K562 (cell line): Measurements from ENCODE around the gene KIF5C. TPM values are rescaled to one million over a fixed set of nuclear protein-coding genes. Genes with fewer than 3 reads are reported as not detected.

ENCODE experiments used
- DNMT1 ChIP-seq: fragments of 450-650 bp; IDR thresholded peaks from 2 replicates; pipeline ENCODE4 v1.6.1; 2016; ENCODE audit warnings: antibody characterized with exemption, mild to moderate bottlenecking
- GABPB1 ChIP-seq: sonication (generic); formaldehyde crosslinking; IDR thresholded peaks from 2 replicates; pipeline ENCODE4 v1.8.0; 2022; ENCODE audit warnings: mild to moderate bottlenecking, missing genetic modification reagents
- SMARCB1 ChIP-seq: IDR thresholded peaks from 2 replicates; pipeline ENCODE4 v1.6.1; 2011; ENCODE audit warnings: improper control_type of control experiment, low read depth; ENCODE audit not compliant: insufficient read length
- ZNF224 ChIP-seq: sonication (generic); formaldehyde crosslinking; IDR thresholded peaks from 2 replicates; pipeline ENCODE4 v1.8.0; 2022; ENCODE audit warnings: mild to moderate bottlenecking, missing genetic modification reagents
- ZNF778 ChIP-seq: fragments of 450-650 bp; formaldehyde crosslinking; IDR thresholded peaks from 2 replicates; pipeline ENCODE4 v1.4.0; 2020; ENCODE audit warnings: mild to moderate bottlenecking, moderate library complexity
- polyA plus RNA-seq, 8 experiments: library from polyadenylated mRNA; depleted of rRNA in 4 of 8; stranded (reverse) in 5 of 8; unstranded in 3 of 8; fragments of >200 nt; fragmentation: Nextera tagmentation in 2 of 8; fragmentation: Illumina TruSeq in 1 of 8; extraction: Ambion mirVana in 2 of 8; extraction: Trizol in 1 of 8; gene quantifications; 2 replicates each; pipeline versions ENCODE4 v1.2.1 to v1.2.3, GENCODE V29; 2011 to 2014; ENCODE audit warnings: inconsistent platforms in 1 of 8, missing spikeins in 1 of 8
- total RNA-seq, 7 experiments: library from RNA; depleted of rRNA in 6 of 7; stranded (reverse); fragments of >200 nt in 6 of 7; fragmentation: Illumina TruSeq in 2 of 7; extraction: Trizol in 2 of 7; gene quantifications; 2 replicates each; pipeline versions ENCODE4 v1.2.1 to v1.2.3, GENCODE V29; 2011 to 2021; ENCODE audit warnings: low replicate concordance in 1 of 7
- TF ChIP-seq, protein P1 (sequence below): sonication (generic); formaldehyde crosslinking; IDR thresholded peaks from 2 replicates; pipeline ENCODE4 v1.8.1; 2023; ENCODE audit warnings: missing genetic modification reagents, mild to moderate bottlenecking, borderline replicate concordance

The KIF5C gene
- total and polyA plus RNA-seq, 9 of the 15 experiments (the other 6 are each of a cell fraction or from before 2014, with no cell fraction given), result 0.01 to 0.09 (median 0.01) TPM; not detected in 6

DNA sequence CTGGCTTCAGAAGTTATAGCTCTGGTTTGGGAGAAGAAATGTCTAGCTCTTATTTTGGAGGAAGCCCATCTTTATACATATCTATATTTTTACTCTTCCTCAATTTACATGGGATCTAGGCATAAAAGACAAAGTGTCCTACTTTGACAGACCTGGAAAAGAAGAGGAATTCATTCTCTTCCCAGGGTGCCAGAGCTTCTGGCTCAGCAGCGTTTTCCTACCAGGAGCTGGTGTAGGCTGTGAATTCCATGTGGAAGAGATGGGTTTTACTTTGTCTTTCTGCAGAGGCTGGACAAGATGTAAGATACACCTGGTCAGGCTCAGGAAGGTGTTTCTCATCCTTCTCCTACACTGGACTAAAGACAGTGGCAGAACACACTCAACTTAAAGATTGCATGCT, 113.3 kb downstream of the KIF5C start (continued):
- TF ChIP-seq ZNF224 (no peak), ZNF778 (CRISPR knock-in tag) (no peak), DNMT1 (no peak), GABPB1 (no peak), SMARCB1 (no peak)
- TF ChIP-seq, protein P1, sequence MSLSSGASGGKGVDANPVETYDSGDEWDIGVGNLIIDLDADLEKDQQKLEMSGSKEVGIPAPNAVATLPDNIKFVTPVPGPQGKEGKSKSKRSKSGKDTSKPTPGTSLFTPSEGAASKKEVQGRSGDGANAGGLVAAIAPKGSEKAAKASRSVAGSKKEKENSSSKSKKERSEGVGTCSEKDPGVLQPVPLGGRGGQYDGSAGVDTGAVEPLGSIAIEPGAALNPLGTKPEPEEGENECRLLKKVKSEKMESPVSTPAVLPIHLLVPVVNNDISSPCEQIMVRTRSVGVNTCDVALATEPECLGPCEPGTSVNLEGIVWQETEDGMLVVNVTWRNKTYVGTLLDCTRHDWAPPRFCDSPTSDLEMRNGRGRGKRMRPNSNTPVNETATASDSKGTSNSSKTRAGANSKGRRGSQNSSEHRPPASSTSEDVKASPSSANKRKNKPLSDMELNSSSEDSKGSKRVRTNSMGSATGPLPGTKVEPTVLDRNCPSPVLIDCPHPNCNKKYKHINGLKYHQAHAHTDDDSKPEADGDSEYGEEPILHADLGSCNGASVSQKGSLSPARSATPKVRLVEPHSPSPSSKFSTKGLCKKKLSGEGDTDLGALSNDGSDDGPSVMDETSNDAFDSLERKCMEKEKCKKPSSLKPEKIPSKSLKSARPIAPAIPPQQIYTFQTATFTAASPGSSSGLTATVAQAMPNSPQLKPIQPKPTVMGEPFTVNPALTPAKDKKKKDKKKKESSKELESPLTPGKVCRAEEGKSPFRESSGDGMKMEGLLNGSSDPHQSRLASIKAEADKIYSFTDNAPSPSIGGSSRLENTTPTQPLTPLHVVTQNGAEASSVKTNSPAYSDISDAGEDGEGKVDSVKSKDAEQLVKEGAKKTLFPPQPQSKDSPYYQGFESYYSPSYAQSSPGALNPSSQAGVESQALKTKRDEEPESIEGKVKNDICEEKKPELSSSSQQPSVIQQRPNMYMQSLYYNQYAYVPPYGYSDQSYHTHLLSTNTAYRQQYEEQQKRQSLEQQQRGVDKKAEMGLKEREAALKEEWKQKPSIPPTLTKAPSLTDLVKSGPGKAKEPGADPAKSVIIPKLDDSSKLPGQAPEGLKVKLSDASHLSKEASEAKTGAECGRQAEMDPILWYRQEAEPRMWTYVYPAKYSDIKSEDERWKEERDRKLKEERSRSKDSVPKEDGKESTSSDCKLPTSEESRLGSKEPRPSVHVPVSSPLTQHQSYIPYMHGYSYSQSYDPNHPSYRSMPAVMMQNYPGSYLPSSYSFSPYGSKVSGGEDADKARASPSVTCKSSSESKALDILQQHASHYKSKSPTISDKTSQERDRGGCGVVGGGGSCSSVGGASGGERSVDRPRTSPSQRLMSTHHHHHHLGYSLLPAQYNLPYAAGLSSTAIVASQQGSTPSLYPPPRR (CRISPR knock-in tag), result no peak
- TF ChIP-seq, all 486 proteins: peak for 0
